ENCODE measurements around the gene PCSK5. TPM values are rescaled to one million over a fixed set of nuclear protein-coding genes. Genes with fewer than 3 reads are reported as not detected.

PCSK5 gene
- total RNA-seq, 2 experiments from 2014 or later: 14.4 to 15.2 TPM

- H3K27ac ChIP-seq (ENCODE audit: low read depth in 1 of 2, low read length in 2 of 2): no peak overlapping the region
- H3K27ac Mint-ChIP-seq: no peak overlapping the region
- no peak for DNase-seq
- H3K36me3 ChIP-seq (ENCODE audit: insufficient read depth, low read length): no peaks in the 10 kb centered on the region
- no peaks in the 10 kb centered on the region for H3K4me1 Mint-ChIP-seq (ENCODE audit: low read depth)
- H3K4me1 ChIP-seq (ENCODE audit: insufficient read depth, low read length): no peaks in the 10 kb centered on the region
- TF ChIP-seq, protein P1, sequence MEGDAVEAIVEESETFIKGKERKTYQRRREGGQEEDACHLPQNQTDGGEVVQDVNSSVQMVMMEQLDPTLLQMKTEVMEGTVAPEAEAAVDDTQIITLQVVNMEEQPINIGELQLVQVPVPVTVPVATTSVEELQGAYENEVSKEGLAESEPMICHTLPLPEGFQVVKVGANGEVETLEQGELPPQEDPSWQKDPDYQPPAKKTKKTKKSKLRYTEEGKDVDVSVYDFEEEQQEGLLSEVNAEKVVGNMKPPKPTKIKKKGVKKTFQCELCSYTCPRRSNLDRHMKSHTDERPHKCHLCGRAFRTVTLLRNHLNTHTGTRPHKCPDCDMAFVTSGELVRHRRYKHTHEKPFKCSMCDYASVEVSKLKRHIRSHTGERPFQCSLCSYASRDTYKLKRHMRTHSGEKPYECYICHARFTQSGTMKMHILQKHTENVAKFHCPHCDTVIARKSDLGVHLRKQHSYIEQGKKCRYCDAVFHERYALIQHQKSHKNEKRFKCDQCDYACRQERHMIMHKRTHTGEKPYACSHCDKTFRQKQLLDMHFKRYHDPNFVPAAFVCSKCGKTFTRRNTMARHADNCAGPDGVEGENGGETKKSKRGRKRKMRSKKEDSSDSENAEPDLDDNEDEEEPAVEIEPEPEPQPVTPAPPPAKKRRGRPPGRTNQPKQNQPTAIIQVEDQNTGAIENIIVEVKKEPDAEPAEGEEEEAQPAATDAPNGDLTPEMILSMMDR (IDR thresholded peaks at IDR 0.05): no peak
- POLR2A ChIA-PET: no interaction called here
- no peak overlapping the region for H3K4me3 ChIP-seq (ENCODE audit: low read length)
- no peaks in the 10 kb centered on the region for H3K9me3 Mint-ChIP-seq
- intact Hi-C loops (cut with DNase I, micrococcal nuclease): no loop called here
- no peaks in the 10 kb centered on the region for H3K9me3 ChIP-seq (ENCODE audit: control insufficient read depth in 1 of 2, insufficient read depth in 1 of 2, low read length in 2 of 2)
- no peaks in the 10 kb centered on the region for H3K27me3 ChIP-seq (ENCODE audit: control insufficient read depth in 1 of 2, insufficient read depth in 2 of 2, low read length in 2 of 2)
- H3K4me3 Mint-ChIP-seq: no peak overlapping the region
- no peaks in the 10 kb centered on the region for H3K27me3 Mint-ChIP-seq
- H3K36me3 Mint-ChIP-seq (ENCODE audit: low read depth): peaks cover 39% of the 10 kb centered on the region
- CTCF ChIA-PET: no interaction called here
- no peak for ATAC-seq (ENCODE audit: poor library complexity)
These were observed 263.6 kb downstream of the PCSK5 start for GRCh38 chr9:76153902-76154629.

- CTCF ChIA-PET: no interaction called here
- Mint-ChIP-seq H3K27ac (no peak overlapping the region), H3K9me3 (no peaks in the 10 kb centered on the region), H3K4me3 (no peak overlapping the region), H3K4me1 (ENCODE audit: low read depth) (no peaks in the 10 kb centered on the region), H3K36me3 (ENCODE audit: low read depth) (peaks cover 51% of the 10 kb centered on the region), H3K27me3 (no peaks in the 10 kb centered on the region)
- TF ChIP-seq, protein P1 (IDR thresholded peaks at IDR 0.05): no peak
- ATAC-seq (ENCODE audit: poor library complexity): no peak
- intact Hi-C loops (cut with DNase I, micrococcal nuclease): no loop called here
- H3K27me3 ChIP-seq (ENCODE audit: control insufficient read depth in 1 of 2, insufficient read depth in 2 of 2, low read length in 2 of 2): no peaks in the 10 kb centered on the region
- DNase-seq: no peak
- H3K9me3 ChIP-seq (ENCODE audit: control insufficient read depth in 1 of 2, insufficient read depth in 1 of 2, low read length in 2 of 2): no peaks in the 10 kb centered on the region
- H3K27ac ChIP-seq (ENCODE audit: low read depth in 1 of 2, low read length in 2 of 2): no peak overlapping the region
- POLR2A ChIA-PET: no interaction called here
- H3K4me1 ChIP-seq (ENCODE audit: insufficient read depth, low read length): no peaks in the 10 kb centered on the region
- H3K36me3 ChIP-seq (ENCODE audit: insufficient read depth, low read length): no peaks in the 10 kb centered on the region
- no peak overlapping the region for H3K4me3 ChIP-seq (ENCODE audit: low read length)
These were observed 264.9 kb downstream of the PCSK5 start for GRCh38 chr9:76155361-76155760.

GRCh38 chr9:76158713-76159112, 268.2 kb downstream of the PCSK5 start:
- TF ChIP-seq, protein P1 (IDR thresholded peaks at IDR 0.05): no peak
- H3K4me1 ChIP-seq (ENCODE audit: insufficient read depth, low read length): no peaks in the 10 kb centered on the region
- H3K4me1 Mint-ChIP-seq (ENCODE audit: low read depth): no peaks in the 10 kb centered on the region
- H3K27me3 ChIP-seq (ENCODE audit: control insufficient read depth in 1 of 2, insufficient read depth in 2 of 2, low read length in 2 of 2): no peaks in the 10 kb centered on the region
- no peaks in the 10 kb centered on the region for H3K9me3 ChIP-seq (ENCODE audit: control insufficient read depth in 1 of 2, insufficient read depth in 1 of 2, low read length in 2 of 2)
- H3K27ac ChIP-seq (ENCODE audit: low read depth in 1 of 2, low read length in 2 of 2): no peak overlapping the region
- H3K4me3 ChIP-seq (ENCODE audit: low read length): no peak overlapping the region
- ChIA-PET CTCF (no interaction called here), POLR2A (no interaction called here)
- peaks cover 3% of the 10 kb centered on the region for H3K36me3 ChIP-seq (ENCODE audit: insufficient read depth, low read length)
- no peak for DNase-seq
- ATAC-seq (ENCODE audit: poor library complexity): no peak
- no peaks in the 10 kb centered on the region for H3K27me3 Mint-ChIP-seq
- H3K9me3 Mint-ChIP-seq: no peaks in the 10 kb centered on the region
- H3K4me3 Mint-ChIP-seq: no peak overlapping the region
- H3K36me3 Mint-ChIP-seq (ENCODE audit: low read depth): peaks cover 85% of the 10 kb centered on the region
- intact Hi-C loops (cut with DNase I, micrococcal nuclease): no loop called here
- no peak overlapping the region for H3K27ac Mint-ChIP-seq

Measured in CD4-positive, alpha-beta T cell (primary cell).